Common myeloid progenitor, CD34-positive (primary cell): ENCODE measurements around the gene EXOC3L4.
"Not testable (repeated sequence)": the region's sequence is repeated elsewhere in the genome, so short reads cannot be mapped to it uniquely, and the experiment has no call there.

Source experiments
- CTCF ChIA-PET: fragments of 350-600 bp; sonication (Branson Sonifier 250); formaldehyde crosslinking; loops from one replicate; lab custom pipeline; 2021; ENCODE audit warnings: antibody characterized with exemption; lab: Charles Lee
- POLR2A ChIA-PET: fragments of 350-600 bp; sonication (Branson Sonifier 250); formaldehyde crosslinking; loops from one replicate; lab custom pipeline; 2021; ENCODE audit warnings: antibody characterized with exemption; lab: Charles Lee
- DNase-seq, 3 donors: peaks; one replicate each; pipeline versions ENCODE4 v3.0.0 to v3.0.0-alpha.2; 2013
- H3K27ac ChIP-seq, 2 experiments: 1 replicate in 1 of 2; 2 replicates in 1 of 2; pipeline ENCODE4 v1.7.0; 2013; ENCODE audit warnings: inconsistent platforms in 2 of 2, low read length in 2 of 2, mild to moderate bottlenecking in 2 of 2, low read depth in 1 of 2, moderate library complexity in 1 of 2; ENCODE audit not compliant: severe bottlenecking in 2 of 2, insufficient read depth in 1 of 2, poor library complexity in 1 of 2
- H3K27me3 ChIP-seq, 5 experiments: replicated peaks in 2 of 5; 1 replicate in 3 of 5; 2 replicates in 2 of 5; pipeline versions ENCODE4 v1.6.1 to v1.7.0; 2013; ENCODE audit warnings: low read length in 4 of 5, mild to moderate bottlenecking in 2 of 5, moderate library complexity in 2 of 5, inconsistent platforms in 1 of 5; ENCODE audit not compliant: insufficient read depth in 5 of 5, control insufficient read depth in 4 of 5
- H3K36me3 ChIP-seq, 4 experiments: 1 replicate in 2 of 4; 2 replicates in 2 of 4; pipeline versions ENCODE4 v1.6.1 to v1.7.0; 2013; ENCODE audit warnings: low read length in 3 of 4, control low read depth in 1 of 4, mild to moderate bottlenecking in 1 of 4; ENCODE audit not compliant: control insufficient read depth in 4 of 4, insufficient read depth in 4 of 4
- H3K4me1 ChIP-seq, 4 experiments: 1 replicate in 3 of 4; 2 replicates in 1 of 4; pipeline versions ENCODE4 v1.6.1 to v1.7.1; 2013; ENCODE audit warnings: low read length in 3 of 4, mild to moderate bottlenecking in 3 of 4, control low read depth in 1 of 4, inconsistent platforms in 1 of 4, moderate library complexity in 1 of 4; ENCODE audit not compliant: control insufficient read depth in 4 of 4, insufficient read depth in 4 of 4; ENCODE audit errors: control extremely low read depth in 1 of 4
- H3K4me3 ChIP-seq, 7 experiments: 1 replicate in 4 of 7; 2 replicates in 3 of 7; pipeline versions ENCODE4 v1.5.1 to v1.7.0; 2013; ENCODE audit warnings: mild to moderate bottlenecking in 7 of 7, low read length in 6 of 7, moderate library complexity in 6 of 7, inconsistent platforms in 2 of 7, low read depth in 2 of 7, control low read depth in 1 of 7; ENCODE audit not compliant: insufficient read depth in 4 of 7, control insufficient read depth in 1 of 7; ENCODE audit errors: extremely low read depth in 1 of 7
- H3K9me3 ChIP-seq, 5 experiments: 1 replicate in 4 of 5; 2 replicates in 1 of 5; pipeline versions ENCODE4 v1.6.1 to v1.7.1; 2013; ENCODE audit warnings: low read length in 4 of 5, mild to moderate bottlenecking in 2 of 5, inconsistent platforms in 1 of 5, low read depth in 1 of 5, moderate library complexity in 1 of 5; ENCODE audit not compliant: control insufficient read depth in 4 of 5, insufficient read depth in 2 of 5; ENCODE audit errors: control extremely low read depth in 1 of 5
- WGBS: methylation state at CpG from one replicate; pipeline ENCODE4 v1.1.5; 2013; ENCODE audit not compliant: insufficient coverage; 5-methylcytosine and 5-hydroxymethylcytosine counted together

The EXOC3L4 gene

GRCh38 chr14:103116636-103117035 lies 22.1 kb downstream of the EXOC3L4 start:
- Histone ChIP-seq H3K27me3 (no peaks in the 10 kb centered on the region), H3K36me3 (no peaks in the 10 kb centered on the region), H3K9me3 (no peaks in the 10 kb centered on the region), H3K4me1 (peaks cover 12 to 87% (median 72%) of the 10 kb centered on the region in 4 experiments), H3K4me3 (no peak overlapping the region), H3K27ac (no peak overlapping the region)
- ChIA-PET POLR2A (interaction anchor here (0.7 kb wide), 1 partner anchor 9 kb away, joined by 5 read pairs; no protein-coding TSS in a partner anchor), CTCF (interaction anchor here (1.4 to 5.2 kb wide), 4 partner anchors 8 to 15 kb away, joined by 4 to 50 read pairs (median 16); no protein-coding TSS in a partner anchor)
- WGBS, result 90% methylated on average over 16 of the region's 17 CpGs
- DNase-seq, result no peak

DNA sequence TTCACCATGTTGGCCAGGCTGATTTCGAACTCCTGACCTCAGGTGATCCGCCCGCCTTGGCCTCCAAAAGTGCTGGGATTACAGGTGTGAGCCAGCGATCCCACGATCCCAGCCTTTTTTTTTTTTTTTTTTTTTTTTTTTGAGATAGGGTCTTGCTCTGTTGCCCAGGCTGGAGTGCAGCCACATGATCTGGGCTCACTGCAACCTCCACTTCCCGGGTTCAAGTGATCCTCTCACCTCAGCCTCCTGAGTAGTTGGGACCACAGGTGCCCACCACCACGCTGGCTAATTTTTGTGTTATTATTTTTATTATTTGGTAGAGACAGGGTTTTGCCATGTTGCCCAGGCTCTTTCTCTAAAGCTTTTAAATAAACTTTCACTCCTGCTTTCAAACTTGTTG lies 23.0 kb downstream of the EXOC3L4 start:
- H3K4me1 ChIP-seq, result peaks cover 12 to 86% (median 72%) of the 10 kb centered on the region in 4 experiments
- not testable (repeated sequence) for DNase-seq, H3K27ac ChIP-seq, H3K27me3 ChIP-seq, H3K36me3 ChIP-seq, H3K9me3 ChIP-seq, H3K4me3 ChIP-seq
- CTCF ChIA-PET, result interaction anchor here (1.5 to 5.2 kb wide), 2 partner anchors 12 to 13 kb away, joined by 3 to 50 read pairs; no protein-coding TSS in a partner anchor
- WGBS, result 100% methylated on average over 2 of the region's 7 CpGs
- POLR2A ChIA-PET, result interaction anchor here (0.7 kb wide), 1 partner anchor 75 kb away, joined by 4 read pairs; no protein-coding TSS in a partner anchor

- 28% methylated on average over 7 of the region's 10 CpGs for WGBS
- POLR2A ChIA-PET, result no interaction called here
- CTCF ChIA-PET, result interaction anchor here (1.5 to 5.2 kb wide), 2 partner anchors 12 to 13 kb away, joined by 3 to 50 read pairs; no protein-coding TSS in a partner anchor
- Histone ChIP-seq H3K4me3 (peak overlapping the region in 1 of 7 experiments; percentile 7), H3K27ac (peak overlapping the region in 1 of 2 experiments; percentile 77), H3K27me3 (no peaks in the 10 kb centered on the region), H3K36me3 (no peaks in the 10 kb centered on the region), H3K9me3 (no peaks in the 10 kb centered on the region), H3K4me1 (peaks cover 12 to 86% (median 72%) of the 10 kb centered on the region in 4 experiments)
- DNase-seq, result peak in 1 of 3 donors; percentile 18
These were observed 23.6 kb downstream of the EXOC3L4 start for GRCh38 chr14:103118018-103118662.

- peak; percentile 62 to 88 (median 82) for DNase-seq
These were observed 24.3 kb downstream of the EXOC3L4 start for GRCh38 chr14:103118663-103119404.

DNA sequence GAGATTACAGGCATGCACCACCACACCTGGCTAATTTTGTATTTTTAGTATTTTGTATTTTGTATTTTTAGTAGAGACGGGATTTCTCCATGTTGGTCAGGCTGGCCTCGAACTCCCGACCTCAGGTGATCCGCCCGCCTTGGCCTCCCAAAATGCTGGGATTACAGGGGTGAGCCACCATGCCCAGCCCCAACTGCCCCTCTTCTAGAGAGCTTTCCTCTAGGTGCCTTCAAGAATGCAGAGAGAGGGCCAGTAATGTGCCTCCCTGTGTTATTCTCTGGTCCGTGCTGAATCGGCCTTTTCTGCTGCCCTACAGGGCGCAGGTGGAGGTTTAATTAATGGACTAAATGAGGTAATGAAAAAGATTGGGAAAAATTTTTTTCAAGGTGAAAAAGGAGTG lies 25.0 kb downstream of the EXOC3L4 start:
- POLR2A ChIA-PET, H3K27me3 ChIP-seq, H3K36me3 ChIP-seq, H3K9me3 ChIP-seq, DNase-seq, H3K4me3 ChIP-seq: not testable (repeated sequence)
- Histone ChIP-seq H3K27ac (peak overlapping the region in 1 of 2 experiments; percentile 5), H3K4me1 (peaks cover 12 to 85% (median 71%) of the 10 kb centered on the region in 4 experiments)
- 85% methylated on average over 7 of the region's 8 CpGs for WGBS
- CTCF ChIA-PET, result interaction anchor here (0.6 to 5.2 kb wide), 2 partner anchors 14 to 179 kb away, joined by 3 to 50 read pairs; no protein-coding TSS in a partner anchor

More at GRCh38 chr14:103118663-103119404, 24.3 kb downstream of the EXOC3L4 start:
- H3K4me1 ChIP-seq, result peaks cover 12 to 85% (median 71%) of the 10 kb centered on the region in 4 experiments
- peak overlapping the region in 2 of 7 experiments; percentile 2 to 7 for H3K4me3 ChIP-seq
- peak overlapping the region in 1 of 2 experiments; percentile 77 for H3K27ac ChIP-seq
- H3K36me3 ChIP-seq, result no peaks in the 10 kb centered on the region
- no peaks in the 10 kb centered on the region for H3K9me3 ChIP-seq
- H3K27me3 ChIP-seq, result no peaks in the 10 kb centered on the region
- POLR2A ChIA-PET, result no interaction called here
- CTCF ChIA-PET, result interaction anchor here (0.6 to 5.2 kb wide), 3 partner anchors 11 to 179 kb away, joined by 3 to 50 read pairs (median 3); no protein-coding TSS in a partner anchor
- WGBS, result 64% methylated on average over 6 of the region's 9 CpGs

- no peak overlapping the region for H3K27ac ChIP-seq
- H3K36me3 ChIP-seq, result peaks cover 0 to 9% (median under 1%) of the 10 kb centered on the region in 4 experiments
- peaks cover 12 to 83% (median 68%) of the 10 kb centered on the region in 4 experiments for H3K4me1 ChIP-seq
- peak in 1 of 3 donors; percentile 47 for DNase-seq
- ChIA-PET CTCF (interaction anchor here (1.2 to 5.2 kb wide), 4 partner anchors 9 to 20 kb away, joined by 3 to 50 read pairs (median 5); no protein-coding TSS in a partner anchor), POLR2A (no interaction called here)
- 56% methylated on average over 14 of the region's 18 CpGs for WGBS
- no peak overlapping the region for H3K4me3 ChIP-seq
- H3K9me3 ChIP-seq, result no peaks in the 10 kb centered on the region
- no peaks in the 10 kb centered on the region for H3K27me3 ChIP-seq
These were observed 26.8 kb downstream of the EXOC3L4 start for GRCh38 chr14:103121121-103121845.
